Glomerular endothelial cell (primary cell): ENCODE data around the gene VMAC. TPM values are rescaled to one million over a fixed set of nuclear protein-coding genes. Genes with fewer than 3 reads are reported as not detected.

ENCODE experiments used
- DNase-seq: peaks from one replicate; pipeline ENCODE4 v3.0.0-alpha.2; 2011; ENCODE audit warnings: low read depth, low spot score; ENCODE audit errors: extremely low read depth
- total RNA-seq: library from RNA; depleted of rRNA; stranded (reverse); fragments of >200 nt; gene quantifications from 2 replicates; pipeline ENCODE4 v1.2.3, GENCODE V29; 2015

Gene VMAC
- total RNA-seq, 1 donor from 2014 or later = 6.1 TPM

- DNase-seq = no peak
Measured at GRCh38 chr19:5951338-5951861, 46.7 kb downstream of the VMAC start.

- DNase-seq = no peak
Measured at GRCh38 chr19:5952193-5953029, 47.7 kb downstream of the VMAC start.

- DNase-seq = no peak
Measured at GRCh38 chr19:5953030-5953589, 48.4 kb downstream of the VMAC start.

- DNase-seq = no peak
Measured at GRCh38 chr19:5953680-5954213, 49.1 kb downstream of the VMAC start.

- DNase-seq = no peak
Measured at GRCh38 chr19:5954293-5954692, 49.6 kb downstream of the VMAC start.

GRCh38 chr19:5955636-5955935, 50.9 kb downstream of the VMAC start:
- no peak for DNase-seq

- DNase-seq = no peak
Measured at GRCh38 chr19:5956323-5956722, 51.7 kb downstream of the VMAC start.

- DNase-seq = no peak
Measured at GRCh38 chr19:5956728-5957127, 52.1 kb downstream of the VMAC start.

GRCh38 chr19:5957170-5957569, 52.5 kb downstream of the VMAC start:
- no peak for DNase-seq

- no peak for DNase-seq
Measured at GRCh38 chr19:5958074-5958850, 53.6 kb downstream of the VMAC start.

- DNase-seq = no peak
Measured at GRCh38 chr19:5958851-5959122, 54.1 kb downstream of the VMAC start.

GRCh38 chr19:5959260-5960004, 54.8 kb downstream of the VMAC start:
- no peak for DNase-seq

Other genes with a start within 250 kb of the VMAC start
- gene MICOS13, start 224.4 kb upstream of the VMAC start, total RNA-seq = 62.1 and 64.9 TPM in 2 replicates
- gene HSD11B1L, start 223.8 kb upstream of the VMAC start, total RNA-seq = 20.2 and 28.2 TPM in 2 replicates
- 869 and 1,268 TPM in 2 replicates for gene RPL36, start 214.6 kb upstream of the VMAC start, total RNA-seq
- gene LONP1, start 184.7 kb upstream of the VMAC start, total RNA-seq = 75.9 and 123 TPM in 2 replicates
- gene CATSPERD, start 184.2 kb upstream of the VMAC start, total RNA-seq = not detected in 2 replicates
- 0.29 and 0.76 TPM in 2 replicates for gene PRR22, start 120.1 kb upstream of the VMAC start, total RNA-seq
- gene DUS3L, start 113.7 kb upstream of the VMAC start, total RNA-seq = 15.2 and 32.7 TPM in 2 replicates
- not detected in 2 replicates for gene NRTN, start 99.8 kb upstream of the VMAC start, total RNA-seq
- not detected in 2 replicates for gene FUT6, start 65.2 kb upstream of the VMAC start, total RNA-seq
- gene FUT3, start 53.4 kb upstream of the VMAC start, total RNA-seq = not detected in 2 replicates
- not detected in 2 replicates for gene FUT5, start 34.3 kb upstream of the VMAC start, total RNA-seq
- 251 and 297 TPM in 2 replicates for gene NDUFA11, start 1.1 kb upstream of the VMAC start, total RNA-seq
- 3.7 and 8.4 TPM in 2 replicates for gene CAPS, start 9.4 kb downstream of the VMAC start, total RNA-seq
- 49.5 and 76.5 TPM in 2 replicates for gene RANBP3, start 73.3 kb downstream of the VMAC start, total RNA-seq
- gene RFX2, start 205.6 kb downstream of the VMAC start, total RNA-seq = 5.3 and 7.9 TPM in 2 replicates
- not detected in 2 replicates for gene ACSBG2, start 230.8 kb downstream of the VMAC start, total RNA-seq